Mononuclear cell (primary cell): ENCODE data around the gene XYLT1. TPM values are rescaled to one million over a fixed set of nuclear protein-coding genes. Genes with fewer than 3 reads are reported as not detected.

Source experiments
- H3K27me3 ChIP-seq: 2 replicates; pipeline ENCODE4 v1.6.0; 2011; ENCODE audit warnings: low read length, control low read depth; ENCODE audit not compliant: insufficient read depth
- H3K4me1 ChIP-seq: 2 replicates; pipeline ENCODE4 v1.5.1; 2011; ENCODE audit warnings: mild to moderate bottlenecking, low read length, control low read depth; ENCODE audit not compliant: insufficient read depth
- H3K4me3 ChIP-seq: 2 replicates; pipeline ENCODE4 v1.5.1; 2011; ENCODE audit warnings: mild to moderate bottlenecking, low read length, moderate library complexity
- H3K9me3 ChIP-seq: 2 replicates; pipeline ENCODE4 v1.5.1; 2011; ENCODE audit warnings: low read depth, mild to moderate bottlenecking, control low read depth, low read length
- total RNA-seq: library from RNA; depleted of rRNA; stranded (reverse); fragments of >200 nt; gene quantifications from one replicate; pipeline ENCODE4 v1.2.3, GENCODE V29; 2012

The XYLT1 gene
- total RNA-seq, 1 donor, result 19.4 TPM

DNA sequence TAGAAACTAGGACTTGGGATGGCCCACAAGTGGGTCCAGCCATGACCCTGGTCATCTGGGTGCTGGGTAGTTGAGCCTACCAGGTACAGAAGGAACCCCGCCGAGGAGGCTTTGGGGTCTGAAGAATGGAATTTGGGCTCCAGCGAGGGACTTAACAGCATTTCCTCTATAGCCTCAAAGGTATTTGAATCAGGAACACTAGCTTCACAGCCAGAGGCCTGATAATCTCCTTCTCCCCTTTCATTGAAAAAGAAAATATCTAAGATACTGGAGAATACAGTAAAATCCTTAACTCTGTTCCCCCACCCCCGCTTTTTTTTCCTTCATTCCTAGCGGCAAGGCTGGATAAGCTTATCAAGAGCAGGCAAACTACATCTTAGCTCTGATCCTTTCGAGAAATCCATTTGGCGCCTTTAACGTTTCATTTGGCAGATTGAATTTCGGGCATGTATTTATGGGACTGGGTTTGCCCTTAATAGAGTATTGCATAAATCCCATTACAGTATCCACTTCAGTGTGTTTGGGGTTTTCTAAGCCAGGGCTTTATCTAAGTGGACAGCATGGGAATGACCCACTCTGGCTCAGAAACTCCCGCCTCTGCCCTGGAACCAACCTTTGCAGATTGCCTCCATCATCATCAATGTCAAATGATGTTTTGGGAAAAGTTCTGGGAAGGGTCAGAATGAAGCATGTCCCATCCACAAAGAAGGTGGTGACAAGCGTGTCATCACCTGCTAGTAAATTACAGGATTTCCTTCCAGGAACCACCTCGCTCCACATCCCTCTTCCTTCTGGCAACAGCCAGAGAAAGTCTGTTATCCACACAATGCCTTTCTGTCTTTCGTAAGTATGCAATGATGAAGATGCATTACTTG, 36.9 kb downstream of the XYLT1 start:
- Histone ChIP-seq H3K9me3 (no peaks in the 10 kb centered on the region), H3K27me3 (no peaks in the 10 kb centered on the region), H3K4me1 (peaks cover 30% of the 10 kb centered on the region), H3K4me3 (no peak overlapping the region)

DNA sequence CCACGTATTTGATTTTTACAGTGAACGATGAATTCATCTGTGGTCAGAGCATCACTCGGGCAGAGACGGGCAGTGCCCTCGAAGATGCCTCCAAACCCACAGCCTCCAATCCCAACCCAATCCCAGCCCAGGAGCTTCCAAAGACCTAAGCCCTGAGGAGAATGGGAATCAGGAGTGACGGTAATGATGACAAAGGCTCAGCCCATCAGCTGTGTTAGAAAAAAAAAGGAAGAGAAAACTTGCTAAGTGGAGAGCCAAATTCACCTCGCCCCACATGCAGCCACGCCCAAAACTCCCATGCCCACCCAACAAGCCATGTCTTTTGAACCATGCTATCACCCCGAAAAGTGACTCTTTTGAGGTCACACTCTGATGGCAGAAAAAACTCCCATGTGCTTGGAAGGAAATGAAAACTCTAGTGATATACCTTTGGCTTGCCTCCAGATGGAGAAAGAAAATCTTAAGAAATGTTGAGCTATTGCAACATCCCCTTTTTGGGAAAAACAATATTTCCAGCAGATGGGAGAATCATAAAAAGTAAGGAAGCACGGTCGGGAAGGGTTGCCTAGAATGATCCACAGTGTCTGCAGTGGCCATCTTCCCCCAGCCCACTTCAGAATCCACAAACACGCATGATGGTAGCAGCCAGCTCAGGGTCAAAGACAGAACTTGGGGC, 37.7 kb downstream of the XYLT1 start:
- H3K9me3 ChIP-seq, result no peaks in the 10 kb centered on the region
- H3K27me3 ChIP-seq, result no peaks in the 10 kb centered on the region
- no peak overlapping the region for H3K4me3 ChIP-seq
- H3K4me1 ChIP-seq, result peaks cover 22% of the 10 kb centered on the region

DNA sequence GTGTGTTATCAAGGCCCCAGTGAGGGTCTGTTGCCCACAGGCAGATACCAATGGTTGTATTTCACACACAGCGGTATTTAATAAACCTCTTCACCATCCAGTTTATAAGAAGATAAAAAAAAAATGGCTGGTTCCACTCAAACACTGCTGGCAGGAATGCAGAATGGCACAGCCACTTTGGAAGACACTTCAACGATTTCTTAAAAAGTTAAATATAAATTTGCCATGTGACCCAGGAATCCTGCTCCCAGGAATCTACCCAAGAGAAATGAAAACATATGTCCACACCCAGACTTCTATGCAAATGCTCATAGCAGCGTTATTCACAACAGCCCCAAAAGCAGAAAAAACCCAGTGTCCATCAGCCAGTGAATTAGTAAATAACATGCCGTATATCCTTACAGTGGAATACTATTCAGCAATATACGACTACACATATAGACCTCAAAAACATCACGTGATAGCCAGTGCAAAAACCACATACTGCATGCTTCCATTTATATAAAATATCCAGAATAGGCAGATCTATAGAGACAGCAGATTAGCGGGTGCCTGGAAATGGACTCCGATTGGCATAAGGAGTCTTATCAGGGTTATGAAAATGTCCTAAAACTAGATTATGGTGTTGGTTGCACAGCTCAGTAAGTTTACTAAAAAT, 38.7 kb downstream of the XYLT1 start:
- H3K4me1 ChIP-seq, result peaks cover 18% of the 10 kb centered on the region
- H3K9me3 ChIP-seq, result no peaks in the 10 kb centered on the region
- H3K27me3 ChIP-seq, result no peaks in the 10 kb centered on the region
- no peak overlapping the region for H3K4me3 ChIP-seq

DNA sequence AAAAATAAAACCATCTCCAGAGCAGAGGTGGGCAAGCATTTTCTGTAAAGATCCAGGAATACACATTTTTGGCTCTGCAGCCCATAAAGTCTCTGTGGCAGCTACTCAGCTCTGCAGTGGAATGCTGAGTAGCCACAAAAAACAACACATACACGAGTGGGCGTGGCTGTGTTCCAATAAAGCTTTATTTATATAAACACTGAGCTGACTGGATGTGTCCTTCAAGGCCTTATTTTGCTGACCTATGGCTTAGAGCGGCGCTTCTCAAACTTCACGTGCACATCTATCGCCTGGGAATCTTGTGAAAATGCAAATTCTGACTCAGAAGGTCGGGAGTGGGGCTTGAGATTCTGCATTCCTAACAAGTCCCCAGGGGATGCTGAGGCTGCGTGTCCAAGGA, 39.7 kb downstream of the XYLT1 start:
- Histone ChIP-seq H3K4me1 (peaks cover 18% of the 10 kb centered on the region), H3K4me3 (no peak overlapping the region), H3K9me3 (no peaks in the 10 kb centered on the region), H3K27me3 (no peaks in the 10 kb centered on the region)

DNA sequence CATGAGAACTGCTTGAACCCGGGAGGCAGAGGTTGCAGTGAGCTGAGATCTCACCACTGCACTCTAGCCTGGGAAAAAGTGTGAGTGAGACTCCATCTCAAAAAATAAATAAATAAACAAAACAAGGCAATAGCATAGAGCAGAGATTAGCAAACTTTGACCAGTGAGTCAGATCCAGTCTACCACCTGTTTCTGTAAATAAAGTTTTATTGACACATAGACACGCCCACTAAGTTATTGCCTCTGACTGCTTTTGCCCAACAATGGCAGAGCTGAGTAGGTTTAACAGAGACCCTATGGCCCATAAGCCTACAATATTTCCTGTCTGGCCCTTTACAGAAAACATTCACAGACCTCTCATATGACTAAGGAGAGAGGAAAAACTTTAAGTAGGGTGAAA, 44.3 kb downstream of the XYLT1 start:
- no peaks in the 10 kb centered on the region for H3K4me1 ChIP-seq
- H3K4me3 ChIP-seq, result no peak overlapping the region
- H3K27me3 ChIP-seq, result no peaks in the 10 kb centered on the region
- no peaks in the 10 kb centered on the region for H3K9me3 ChIP-seq

DNA sequence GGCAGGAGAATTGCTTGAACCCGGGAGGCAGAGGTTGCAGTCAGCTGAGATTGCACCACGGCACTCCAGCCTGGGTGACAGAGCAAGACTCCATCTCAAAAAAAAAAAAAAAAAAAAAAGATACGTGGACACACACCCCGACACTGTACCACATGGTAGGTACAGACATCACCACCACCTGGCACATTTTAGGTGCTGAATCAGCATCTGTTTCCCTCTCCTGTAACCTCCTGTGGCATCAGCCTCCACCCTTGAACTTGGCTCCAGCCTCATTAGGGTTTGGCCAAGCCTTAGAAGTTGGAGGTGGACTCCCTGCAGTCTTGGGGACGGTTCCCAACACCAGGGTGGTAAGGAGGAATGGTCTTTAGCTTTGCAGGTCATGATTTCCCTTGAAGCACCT, 46.0 kb downstream of the XYLT1 start:
- Histone ChIP-seq H3K27me3 (no peaks in the 10 kb centered on the region), H3K4me1 (no peaks in the 10 kb centered on the region), H3K4me3 (no peak overlapping the region), H3K9me3 (no peaks in the 10 kb centered on the region)

DNA sequence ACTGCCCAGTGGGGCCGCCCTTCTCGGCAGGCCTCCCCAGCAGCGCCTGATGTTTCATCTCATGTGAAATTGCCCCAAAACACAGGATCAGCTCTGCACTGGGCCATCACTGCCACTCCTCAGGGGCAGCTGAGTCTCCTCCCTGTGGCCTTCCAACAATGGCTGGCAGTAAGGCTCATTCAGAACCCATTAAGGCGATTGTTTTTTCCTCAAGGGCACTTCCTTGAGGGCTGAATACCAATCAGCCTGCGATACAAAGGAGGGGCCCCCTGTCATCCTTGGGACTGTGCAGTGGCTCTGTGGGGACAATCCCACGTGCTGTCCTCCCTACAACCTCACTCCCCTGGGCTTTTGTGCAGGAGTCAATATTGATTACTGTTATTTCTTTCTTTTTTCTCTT, 47.5 kb downstream of the XYLT1 start:
- Histone ChIP-seq H3K4me3 (no peak overlapping the region), H3K27me3 (no peaks in the 10 kb centered on the region), H3K9me3 (no peaks in the 10 kb centered on the region), H3K4me1 (no peaks in the 10 kb centered on the region)

DNA sequence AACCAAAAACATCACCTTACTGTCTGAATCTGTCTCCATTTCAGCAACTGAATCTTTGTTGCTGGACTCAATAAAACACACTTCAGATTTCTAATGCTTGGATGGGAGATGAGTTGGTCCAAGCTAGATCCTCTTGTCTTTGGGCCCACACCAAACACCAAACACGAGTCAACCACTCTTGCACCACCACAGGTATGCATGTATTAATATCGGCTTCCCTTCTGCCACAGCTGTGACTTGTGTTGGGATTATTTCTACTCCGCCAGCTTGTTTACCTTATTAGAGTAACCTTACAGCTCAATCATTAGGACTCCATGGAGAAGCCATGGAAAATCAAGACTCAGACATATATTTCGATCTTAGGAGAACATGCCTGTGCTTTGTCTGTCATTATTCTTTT, 49.9 kb downstream of the XYLT1 start:
- Histone ChIP-seq H3K27me3 (no peaks in the 10 kb centered on the region), H3K4me1 (peaks cover 21% of the 10 kb centered on the region), H3K4me3 (no peak overlapping the region), H3K9me3 (no peaks in the 10 kb centered on the region)

DNA sequence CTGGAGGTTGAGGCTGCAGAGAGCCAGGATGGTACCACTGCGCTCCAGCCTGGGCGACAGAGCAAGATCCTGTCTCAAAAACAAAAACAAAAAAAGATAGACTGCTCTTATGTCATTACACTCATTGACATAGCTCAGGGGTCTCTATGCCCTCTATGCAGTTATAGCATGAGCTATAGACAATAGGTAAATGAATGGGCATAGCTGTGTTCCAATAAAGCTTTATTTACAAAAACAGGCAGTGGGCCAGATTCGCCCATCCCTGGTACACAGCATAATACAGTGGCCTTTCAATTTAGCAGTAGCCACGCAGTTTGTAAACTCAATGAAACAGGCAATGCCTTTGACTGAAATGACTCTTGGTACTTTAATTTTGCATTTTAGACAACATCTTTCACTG, 51.5 kb downstream of the XYLT1 start:
- Histone ChIP-seq H3K4me3 (no peak overlapping the region), H3K4me1 (peaks cover 37% of the 10 kb centered on the region), H3K27me3 (no peaks in the 10 kb centered on the region), H3K9me3 (no peaks in the 10 kb centered on the region)

DNA sequence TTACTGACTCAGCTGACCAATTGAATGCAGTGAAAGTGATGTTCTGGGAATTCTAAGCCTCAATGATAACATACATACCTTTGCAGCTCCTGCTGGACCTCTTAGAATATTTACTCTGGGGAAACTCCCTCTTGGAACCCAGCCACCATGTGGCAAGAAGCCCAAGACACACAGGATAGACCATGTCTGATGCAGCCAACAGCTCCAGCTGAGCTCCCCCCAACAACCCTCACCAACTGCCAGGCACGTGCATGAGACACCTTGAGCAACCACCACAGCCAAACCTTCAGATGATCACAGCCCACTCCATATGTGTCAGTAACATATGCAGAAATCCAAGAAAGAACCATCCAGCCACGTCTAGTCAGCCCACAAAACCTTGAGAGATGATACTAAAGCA, 53.0 kb downstream of the XYLT1 start:
- Histone ChIP-seq H3K27me3 (no peaks in the 10 kb centered on the region), H3K9me3 (no peaks in the 10 kb centered on the region), H3K4me3 (no peak overlapping the region), H3K4me1 (peaks cover 48% of the 10 kb centered on the region)

DNA sequence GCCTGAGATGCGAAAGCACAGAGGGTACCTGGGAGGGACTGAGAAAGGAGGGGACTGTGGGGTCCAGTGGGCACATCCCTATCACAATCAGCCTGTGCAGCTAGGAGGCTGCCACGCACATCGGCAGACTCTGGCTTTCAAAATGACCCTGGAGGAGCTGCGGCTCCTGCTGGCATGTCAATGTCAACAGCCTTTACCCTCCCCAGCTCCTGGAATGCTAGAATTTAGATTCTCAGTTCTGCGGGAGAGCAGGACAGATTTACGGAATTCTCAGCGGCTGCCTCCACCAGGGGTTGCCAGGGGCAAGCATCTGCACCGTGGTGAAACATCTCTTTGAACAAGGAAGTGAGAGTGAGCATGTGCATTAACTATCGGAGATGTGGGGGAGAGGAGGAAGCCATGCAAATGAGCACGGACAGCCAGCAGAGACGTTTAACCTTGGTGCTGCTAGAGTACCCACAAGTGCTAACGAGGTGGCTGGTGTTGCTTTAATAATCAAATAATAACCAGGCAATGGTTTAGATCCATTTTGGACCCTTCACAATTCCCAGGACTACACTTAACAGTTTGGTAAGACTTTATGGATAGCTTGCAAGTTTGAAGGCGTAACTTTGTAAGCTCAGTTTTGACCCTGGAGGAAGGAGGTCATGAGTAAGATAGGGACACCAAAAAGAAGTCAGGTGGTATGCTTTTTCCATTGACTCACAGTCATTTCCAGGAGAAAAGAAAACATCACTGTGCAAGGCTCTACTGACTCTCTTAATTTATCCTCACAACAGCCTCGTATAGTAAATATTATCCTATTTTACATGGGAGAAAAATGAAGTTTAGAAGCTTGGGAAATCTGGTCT, 54.1 kb downstream of the XYLT1 start:
- Histone ChIP-seq H3K4me1 (peaks cover 48% of the 10 kb centered on the region), H3K4me3 (no peak overlapping the region), H3K9me3 (no peaks in the 10 kb centered on the region), H3K27me3 (no peaks in the 10 kb centered on the region)

DNA sequence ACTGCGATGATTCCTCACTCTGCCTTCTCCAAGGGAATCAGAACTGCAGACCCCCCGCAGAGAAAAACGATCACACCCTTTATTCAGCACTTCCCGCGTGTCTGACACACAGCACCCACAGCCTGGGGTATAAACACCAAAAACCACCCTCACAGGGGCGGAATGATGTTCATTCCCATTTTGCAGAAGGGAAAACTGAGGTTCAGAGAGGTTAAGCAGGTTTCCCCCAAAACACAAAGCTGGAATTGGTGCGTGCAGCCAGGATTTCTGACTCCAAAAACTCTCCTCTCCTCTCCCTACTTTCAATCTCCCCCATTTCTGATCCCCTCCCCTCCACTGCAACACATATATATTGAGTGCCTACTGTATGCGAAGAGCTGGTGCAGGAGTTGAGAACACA, 55.8 kb downstream of the XYLT1 start:
- peaks cover 49% of the 10 kb centered on the region for H3K4me1 ChIP-seq
- H3K27me3 ChIP-seq, result no peaks in the 10 kb centered on the region
- no peak overlapping the region for H3K4me3 ChIP-seq

DNA sequence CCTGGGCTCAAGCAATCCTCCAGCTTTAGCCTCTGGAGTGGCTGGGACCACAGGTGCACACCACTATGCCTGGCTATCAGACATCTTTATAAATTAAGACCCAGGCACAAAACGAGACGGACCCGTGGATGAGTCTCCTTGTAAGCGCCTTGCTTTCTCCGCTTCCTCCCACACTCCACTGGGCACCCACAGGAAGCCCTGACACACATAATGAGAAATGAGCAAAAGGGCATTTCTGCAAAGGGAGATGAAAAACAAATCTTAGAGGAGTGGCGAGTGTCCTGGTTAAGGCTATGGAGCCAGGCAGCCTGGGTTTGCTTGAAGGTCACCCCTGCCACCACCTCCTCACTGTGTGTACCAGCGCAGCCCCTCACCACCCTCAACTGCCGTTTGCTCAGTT, 56.3 kb downstream of the XYLT1 start:
- no peaks in the 10 kb centered on the region for H3K27me3 ChIP-seq
- no peak overlapping the region for H3K4me3 ChIP-seq
- no peaks in the 10 kb centered on the region for H3K9me3 ChIP-seq
- peaks cover 54% of the 10 kb centered on the region for H3K4me1 ChIP-seq

More for the DNA sequence above, 55.8 kb downstream of the XYLT1 start:
- H3K9me3 ChIP-seq, result no peaks in the 10 kb centered on the region

DNA sequence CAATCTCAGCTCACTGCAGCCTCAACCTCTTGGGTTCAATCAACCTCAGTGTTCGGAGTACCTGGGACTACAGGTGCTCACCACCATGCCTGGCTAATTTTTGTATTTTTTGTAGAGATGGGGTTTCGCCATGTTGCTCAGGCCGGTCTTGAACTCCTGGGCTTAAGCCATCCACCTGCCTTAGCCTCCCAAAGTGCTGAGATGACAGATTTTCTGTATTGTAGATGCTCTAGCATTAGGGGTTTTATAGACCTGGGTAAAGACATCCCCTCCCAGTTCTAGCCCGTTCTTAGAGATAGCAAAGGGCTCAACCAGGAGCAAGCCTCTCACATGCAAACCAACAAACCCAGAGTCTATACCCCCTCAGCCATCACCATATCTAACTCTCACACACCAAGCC, 57.3 kb downstream of the XYLT1 start:
- Histone ChIP-seq H3K4me1 (peaks cover 62% of the 10 kb centered on the region), H3K9me3 (no peaks in the 10 kb centered on the region), H3K4me3 (no peak overlapping the region), H3K27me3 (no peaks in the 10 kb centered on the region)

DNA sequence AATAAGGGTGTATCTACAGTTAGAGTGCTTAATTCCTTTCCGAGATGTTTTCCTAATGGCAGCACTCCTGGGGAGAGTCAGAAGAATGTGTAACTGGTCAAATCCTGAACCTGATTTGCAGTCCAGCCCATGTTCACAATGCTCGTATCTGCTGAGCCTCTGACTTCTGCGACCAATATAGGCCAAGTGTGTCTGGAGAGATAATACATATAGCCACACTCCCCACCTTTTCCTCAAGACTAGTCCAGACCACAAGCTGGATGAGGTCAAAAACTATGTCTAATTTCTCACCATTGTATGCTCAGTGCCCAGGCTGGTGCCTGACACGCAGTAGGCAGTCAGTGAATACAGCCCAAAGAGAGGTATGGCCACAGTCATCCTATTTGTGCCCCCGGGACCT, 58.0 kb downstream of the XYLT1 start:
- H3K4me1 ChIP-seq, result peaks cover 63% of the 10 kb centered on the region
- H3K9me3 ChIP-seq, result no peaks in the 10 kb centered on the region
- no peak overlapping the region for H3K4me3 ChIP-seq
- no peaks in the 10 kb centered on the region for H3K27me3 ChIP-seq
